HepG2 (cell line): ENCODE results near the gene SSNA1. TPM values are rescaled to one million over a fixed set of nuclear protein-coding genes. Genes with fewer than 3 reads are reported as not detected.

Source experiments
- ARHGAP35 ChIP-seq: sonication (generic); formaldehyde crosslinking; IDR thresholded peaks from 2 replicates; pipeline ENCODE4 v1.9.0; 2022; ENCODE audit warnings: mild to moderate bottlenecking, inconsistent platforms, moderate library complexity, missing genetic modification reagents, borderline replicate concordance
- ETV5 ChIP-seq: IDR thresholded peaks from 2 replicates; pipeline ENCODE4 v1.6.1; 2018; ENCODE audit warnings: missing biosample characterization, missing genetic modification reagents, inconsistent platforms, borderline replicate concordance
- FLYWCH1 ChIP-seq: sonication (generic); formaldehyde crosslinking; IDR thresholded peaks from 2 replicates; pipeline ENCODE4 v1.8.1; 2023; ENCODE audit warnings: mild to moderate bottlenecking, missing genetic modification reagents
- GFI1 ChIP-seq: sonication (generic); formaldehyde crosslinking; IDR thresholded peaks from 2 replicates; pipeline ENCODE4 v1.5.0; 2020; ENCODE audit warnings: missing genetic modification reagents, mild to moderate bottlenecking, borderline replicate concordance
- KDM4B ChIP-seq: sonication (generic); formaldehyde crosslinking; IDR thresholded peaks from 2 replicates; pipeline ENCODE4 v1.4.0; 2020; ENCODE audit warnings: missing genetic modification reagents
- MAFK ChIP-seq, 2 experiments: IDR thresholded peaks in 1 of 2; conservative IDR thresholded peaks in 1 of 2; 2 replicates each; pipeline ENCODE4 v1.6.1; 2011; ENCODE audit warnings: improper control_type of control experiment in 2 of 2, low read length in 2 of 2
- NR2C2 ChIP-seq: sonication (generic); formaldehyde crosslinking; IDR thresholded peaks from 2 replicates; pipeline ENCODE4 v1.4.0; 2020; ENCODE audit warnings: missing genetic modification reagents, mild to moderate bottlenecking, moderate library complexity, borderline replicate concordance
- SKI ChIP-seq: fragments of 450-650 bp; IDR thresholded peaks from one replicate; pipeline ENCODE4 v1.6.1; 2018; ENCODE audit warnings: mild to moderate bottlenecking; ENCODE audit not compliant: partially characterized antibody
- SOX6 ChIP-seq, 2 experiments: fragments of 450-650 bp in 1 of 2; sonication (generic) in 1 of 2; formaldehyde crosslinking in 1 of 2; IDR thresholded peaks; 2 replicates each; pipeline versions ENCODE4 v1.4.0 to v1.6.1; 2017 to 2020; ENCODE audit warnings: antibody characterized with exemption in 1 of 2, mild to moderate bottlenecking in 1 of 2, missing genetic modification reagents in 1 of 2
- TBX2 ChIP-seq: sonication (generic); formaldehyde crosslinking; IDR thresholded peaks from 2 replicates; pipeline ENCODE4 v1.5.0; 2020; ENCODE audit warnings: missing genetic modification reagents, mild to moderate bottlenecking, borderline replicate concordance
- ZC3H13 ChIP-seq: sonication (generic); formaldehyde crosslinking; IDR thresholded peaks from 2 replicates; pipeline ENCODE4 v1.8.1; 2023; ENCODE audit warnings: mild to moderate bottlenecking, missing genetic modification reagents, moderate library complexity
- ZFY ChIP-seq: sonication (generic); formaldehyde crosslinking; IDR thresholded peaks from 2 replicates; pipeline ENCODE4 v1.4.0; 2020; ENCODE audit warnings: missing genetic modification reagents
- ZMYM3 ChIP-seq: sonication (generic); formaldehyde crosslinking; IDR thresholded peaks from 2 replicates; pipeline ENCODE4 v1.5.1; 2020; ENCODE audit warnings: mild to moderate bottlenecking, missing genetic modification reagents
- ZNF225 ChIP-seq: sonication (generic); formaldehyde crosslinking; IDR thresholded peaks from 2 replicates; pipeline ENCODE4 v1.4.0; 2020; ENCODE audit warnings: mild to moderate bottlenecking, missing genetic modification reagents
- ZNF629 ChIP-seq: sonication (generic); formaldehyde crosslinking; conservative IDR thresholded peaks from 2 replicates; pipeline ENCODE4 v1.5.0; 2020; ENCODE audit warnings: missing genetic modification reagents
- ZNF674 ChIP-seq: sonication (generic); formaldehyde crosslinking; IDR thresholded peaks from 2 replicates; pipeline ENCODE4 v1.5.0; 2020; ENCODE audit warnings: low read depth, mild to moderate bottlenecking, missing genetic modification reagents
- ZNF724P ChIP-seq: sonication (generic); formaldehyde crosslinking; IDR thresholded peaks from 2 replicates; pipeline ENCODE4 v1.8.0; 2022; ENCODE audit warnings: missing genetic modification reagents, borderline replicate concordance
- ZNF777 ChIP-seq: sonication (generic); formaldehyde crosslinking; IDR thresholded peaks from 2 replicates; pipeline ENCODE4 v1.4.0; 2020; ENCODE audit warnings: missing genetic modification reagents
- ZNF878 ChIP-seq: sonication (generic); formaldehyde crosslinking; IDR thresholded peaks from 2 replicates; pipeline ENCODE4 v1.8.1; 2023; ENCODE audit warnings: mild to moderate bottlenecking, missing genetic modification reagents, moderate library complexity
- polyA plus RNA-seq, 8 experiments: library from polyadenylated mRNA; depleted of rRNA in 3 of 8; stranded (reverse) in 7 of 8; unstranded in 1 of 8; fragments of >200 nt; fragmentation: Illumina TruSeq in 4 of 8; extraction: Trizol in 4 of 8; gene quantifications; 2 replicates each; pipeline versions ENCODE4 v1.2.1 to v1.2.3, GENCODE V29; 2011 to 2016; ENCODE audit warnings: low read depth in 4 of 8, missing spikeins in 1 of 8, mixed read lengths in 1 of 8; ENCODE audit not compliant: insufficient read depth in 1 of 8
- total RNA-seq, 5 experiments: library from RNA; depleted of rRNA; stranded (reverse); fragments of >200 nt; fragmentation: Illumina TruSeq; extraction: Trizol; gene quantifications; 2 replicates each; pipeline ENCODE4 v1.2.3, GENCODE V29; 2016; ENCODE audit warnings: low read depth in 1 of 5
- TF ChIP-seq, protein P1 (sequence below): sonication (generic); formaldehyde crosslinking; IDR thresholded peaks from 2 replicates; pipeline ENCODE4 v1.8.0; 2022; ENCODE audit warnings: missing genetic modification reagents, low read depth, mild to moderate bottlenecking, borderline replicate concordance
- TF ChIP-seq, protein P2 (sequence below): sonication (generic); formaldehyde crosslinking; IDR thresholded peaks from 2 replicates; pipeline ENCODE4 v1.5.0; 2020; ENCODE audit warnings: mild to moderate bottlenecking, missing genetic modification reagents, borderline replicate concordance
- TF ChIP-seq, protein P3 (sequence below): sonication (generic); formaldehyde crosslinking; IDR thresholded peaks from 2 replicates; pipeline ENCODE4 v1.8.0; 2022; ENCODE audit warnings: mild to moderate bottlenecking, missing genetic modification reagents, moderate library complexity
- TF ChIP-seq, protein P4 (sequence below): sonication (generic); formaldehyde crosslinking; IDR thresholded peaks from 2 replicates; pipeline ENCODE4 v1.4.0; 2020; ENCODE audit warnings: missing genetic modification reagents

Gene SSNA1
- total and polyA plus RNA-seq, 2 of the 13 experiments (the other 11 are each of a cell fraction or from before 2014, with no cell fraction given): 35.9 to 49.4 TPM

DNA sequence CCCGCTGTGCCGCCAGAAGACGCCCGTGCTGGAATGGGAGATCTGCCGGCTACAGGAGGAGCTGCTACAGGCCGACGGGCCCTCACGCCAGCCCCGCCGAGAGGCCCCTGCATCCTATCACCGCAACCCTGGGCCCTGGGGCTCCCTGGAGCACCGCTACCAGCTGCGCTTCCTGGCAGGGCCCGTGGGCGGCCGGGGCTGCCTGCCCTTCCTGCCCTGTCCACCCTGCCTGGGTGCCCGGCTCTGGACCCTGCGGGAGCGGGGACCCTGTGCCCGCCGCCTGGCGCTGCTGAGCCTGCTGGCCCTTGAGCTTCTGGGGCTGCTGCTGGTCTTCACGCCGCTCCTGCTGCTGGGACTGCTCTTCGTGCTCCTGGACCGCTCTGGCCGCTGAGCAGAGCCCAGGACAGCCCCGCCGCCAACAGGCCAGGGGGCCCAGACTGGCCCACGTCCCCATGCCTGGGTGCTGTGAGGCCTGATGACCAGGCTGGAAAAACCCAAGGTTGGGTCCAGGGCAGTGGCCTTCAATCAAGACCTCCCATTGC, 29.8 kb downstream of the SSNA1 start (continued):
- TF ChIP-seq ETV5 (CRISPR knock-in tag): no peak
- TF ChIP-seq ZNF225 (CRISPR knock-in tag): 0 out of 2 replicates have a peak, but pooled peaks have one; percentile 49
- no peak for TF ChIP-seq KDM4B
- TF ChIP-seq, protein P1, sequence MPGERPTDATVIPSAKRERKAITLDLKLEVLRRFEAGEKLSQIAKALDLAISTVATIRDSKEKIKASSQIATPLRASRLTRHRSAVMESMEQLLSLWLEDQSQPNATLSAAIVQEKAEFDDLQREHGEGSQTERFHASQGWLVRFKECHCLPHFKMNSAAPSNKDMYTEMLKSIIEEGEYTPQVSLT (CRISPR knock-in tag): no peak
- no peak for TF ChIP-seq FLYWCH1 (CRISPR knock-in tag)
- TF ChIP-seq, protein P2, sequence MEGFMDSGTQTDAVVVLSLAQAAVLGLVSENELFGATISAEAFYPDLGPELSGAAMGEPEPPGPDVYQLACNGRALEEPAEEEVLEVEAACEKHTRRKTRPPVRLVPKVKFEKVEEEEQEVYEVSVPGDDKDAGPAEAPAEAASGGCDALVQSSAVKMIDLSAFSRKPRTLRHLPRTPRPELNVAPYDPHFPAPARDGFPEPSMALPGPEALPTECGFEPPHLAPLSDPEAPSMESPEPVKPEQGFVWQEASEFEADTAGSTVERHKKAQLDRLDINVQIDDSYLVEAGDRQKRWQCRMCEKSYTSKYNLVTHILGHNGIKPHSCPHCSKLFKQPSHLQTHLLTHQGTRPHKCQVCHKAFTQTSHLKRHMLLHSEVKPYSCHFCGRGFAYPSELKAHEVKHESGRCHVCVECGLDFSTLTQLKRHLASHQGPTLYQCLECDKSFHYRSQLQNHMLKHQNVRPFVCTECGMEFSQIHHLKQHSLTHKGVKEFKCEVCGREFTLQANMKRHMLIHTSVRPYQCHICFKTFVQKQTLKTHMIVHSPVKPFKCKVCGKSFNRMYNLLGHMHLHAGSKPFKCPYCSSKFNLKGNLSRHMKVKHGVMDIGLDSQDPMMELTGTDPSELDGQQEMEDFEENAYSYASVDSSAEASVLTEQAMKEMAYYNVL (CRISPR knock-in tag): no peak
- TF ChIP-seq SKI: no peak
- no peak for TF ChIP-seq ZNF878
- TF ChIP-seq, protein P3, sequence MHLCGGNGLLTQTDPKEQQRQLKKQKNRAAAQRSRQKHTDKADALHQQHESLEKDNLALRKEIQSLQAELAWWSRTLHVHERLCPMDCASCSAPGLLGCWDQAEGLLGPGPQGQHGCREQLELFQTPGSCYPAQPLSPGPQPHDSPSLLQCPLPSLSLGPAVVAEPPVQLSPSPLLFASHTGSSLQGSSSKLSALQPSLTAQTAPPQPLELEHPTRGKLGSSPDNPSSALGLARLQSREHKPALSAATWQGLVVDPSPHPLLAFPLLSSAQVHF (CRISPR knock-in tag): no peak
- TF ChIP-seq ZNF724P (CRISPR knock-in tag): no peak
- no peak for TF ChIP-seq MAFK (conservative IDR thresholded peaks at IDR 0.05 in 1 of 2, IDR thresholded peaks at IDR 0.05 in 1 of 2; ENCODE audit: low read length in 2 of 2)
- no peak for TF ChIP-seq ZNF674 (CRISPR knock-in tag)
- TF ChIP-seq SOX6 (IDR thresholded peaks at IDR 0.05): no peak
- peak; percentile 20; the same call in 1 of the 2 replicates for TF ChIP-seq SOX6 (CRISPR knock-in tag; IDR thresholded peaks at IDR 0.05)
- peak; percentile 1 for TF ChIP-seq ZFY
- TF ChIP-seq, protein P4, sequence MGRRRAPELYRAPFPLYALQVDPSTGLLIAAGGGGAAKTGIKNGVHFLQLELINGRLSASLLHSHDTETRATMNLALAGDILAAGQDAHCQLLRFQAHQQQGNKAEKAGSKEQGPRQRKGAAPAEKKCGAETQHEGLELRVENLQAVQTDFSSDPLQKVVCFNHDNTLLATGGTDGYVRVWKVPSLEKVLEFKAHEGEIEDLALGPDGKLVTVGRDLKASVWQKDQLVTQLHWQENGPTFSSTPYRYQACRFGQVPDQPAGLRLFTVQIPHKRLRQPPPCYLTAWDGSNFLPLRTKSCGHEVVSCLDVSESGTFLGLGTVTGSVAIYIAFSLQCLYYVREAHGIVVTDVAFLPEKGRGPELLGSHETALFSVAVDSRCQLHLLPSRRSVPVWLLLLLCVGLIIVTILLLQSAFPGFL (CRISPR knock-in tag): no peak
- TF ChIP-seq NR2C2: no peak
- TF ChIP-seq GFI1 (CRISPR knock-in tag): no peak
- TF ChIP-seq ARHGAP35 (CRISPR knock-in tag): no peak; the same call in 1 of the 2 replicates
- 0 out of 2 replicates have a peak, but pooled peaks have one; percentile 20 for TF ChIP-seq TBX2 (CRISPR knock-in tag)
- no peak for TF ChIP-seq ZNF777 (CRISPR knock-in tag)
- TF ChIP-seq ZNF629 (CRISPR knock-in tag): no peak
- peak; percentile 13; the same call in 1 of the 2 replicates for TF ChIP-seq ZC3H13 (CRISPR knock-in tag)
- TF ChIP-seq ZMYM3: no peak
